GM19468 (cell line): ENCODE measurements around the gene TNFRSF6B.

ENCODE experiments used
- ATAC-seq: cut with Tn5 transposase; IDR thresholded peaks from one replicate; pipeline ENCODE4 v1.9.1; 2021; ENCODE audit warnings: mild to moderate bottlenecking, moderate library complexity, moderate number of reproducible peaks; ENCODE audit not compliant: unreplicated experiment; ENCODE audit errors: extremely low read depth

The TNFRSF6B gene

DNA sequence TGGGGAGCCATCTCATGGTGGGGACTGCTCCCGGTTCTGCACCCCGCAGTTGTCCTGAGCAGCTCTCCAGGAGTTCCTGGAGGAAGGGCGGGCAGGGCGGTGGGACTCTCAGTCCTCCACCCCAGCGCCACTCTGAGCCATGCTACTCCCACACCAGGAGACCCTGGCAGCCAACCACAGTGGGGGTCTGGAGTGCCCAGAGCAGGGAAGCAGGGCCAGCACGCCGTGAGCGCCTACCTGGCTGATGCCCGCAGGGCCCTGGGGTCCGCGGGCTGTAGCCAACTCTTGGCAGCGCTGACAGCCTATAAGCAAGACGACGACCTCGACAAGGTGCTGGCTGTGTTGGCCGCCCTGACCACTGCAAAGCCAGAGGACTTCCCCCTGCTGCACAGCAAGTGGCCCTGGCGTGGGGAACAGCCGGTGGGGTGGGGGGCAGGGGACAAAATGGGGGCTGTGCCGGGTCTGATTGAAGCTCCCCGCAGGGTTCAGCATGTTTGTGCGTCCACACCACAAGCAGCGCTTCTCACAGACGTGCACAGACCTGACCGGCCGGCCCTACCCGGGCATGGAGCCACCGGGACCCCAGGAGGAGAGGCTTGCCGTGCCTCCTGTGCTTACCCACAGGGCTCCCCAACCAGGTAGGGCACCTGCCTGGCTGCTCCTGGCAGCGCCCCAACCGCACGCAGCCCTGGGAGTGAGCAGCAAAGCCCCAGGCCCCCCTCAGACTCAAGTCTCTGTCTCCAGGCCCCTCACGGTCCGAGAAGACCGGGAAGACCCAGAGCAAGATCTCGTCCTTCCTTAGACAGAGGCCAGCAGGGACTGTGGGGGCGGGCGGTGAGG, 1.6 kb upstream of the TNFRSF6B start:
- ATAC-seq, result no peak

- ATAC-seq, result no peak
Measured at GRCh38 chr20:63695424-63696305, 787 bp upstream of the TNFRSF6B start.

DNA sequence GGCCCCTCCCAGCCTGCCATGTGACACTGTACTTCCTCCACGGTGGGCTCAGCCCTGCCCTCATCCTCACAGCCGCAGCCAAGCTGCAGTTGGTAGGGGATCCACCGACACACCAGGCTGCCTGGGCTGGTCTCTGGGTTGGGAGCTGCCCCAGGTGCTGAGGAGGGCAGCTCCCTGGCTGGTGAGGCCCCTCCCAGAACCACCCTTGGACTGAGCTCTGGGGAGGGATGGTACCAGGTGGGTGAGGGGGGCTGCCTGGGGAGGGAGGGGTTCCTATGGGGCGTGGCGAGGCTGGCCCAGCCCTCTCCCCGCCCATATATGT, 185 bp upstream of the TNFRSF6B start:
- no peak for ATAC-seq

DNA sequence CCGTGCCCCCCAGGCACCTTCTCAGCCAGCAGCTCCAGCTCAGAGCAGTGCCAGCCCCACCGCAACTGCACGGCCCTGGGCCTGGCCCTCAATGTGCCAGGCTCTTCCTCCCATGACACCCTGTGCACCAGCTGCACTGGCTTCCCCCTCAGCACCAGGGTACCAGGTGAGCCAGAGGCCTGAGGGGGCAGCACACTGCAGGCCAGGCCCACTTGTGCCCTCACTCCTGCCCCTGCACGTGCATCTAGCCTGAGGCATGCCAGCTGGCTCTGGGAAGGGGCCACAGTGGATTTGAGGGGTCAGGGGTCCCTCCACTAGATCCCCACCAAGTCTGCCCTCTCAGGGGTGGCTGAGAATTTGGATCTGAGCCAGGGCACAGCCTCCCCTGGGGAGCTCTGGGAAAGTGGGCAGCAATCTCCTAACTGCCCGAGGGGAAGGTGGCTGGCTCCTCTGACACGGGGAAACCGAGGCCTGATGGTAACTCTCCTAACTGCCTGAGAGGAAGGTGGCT, 960 bp downstream of the TNFRSF6B start:
- no peak for ATAC-seq

DNA sequence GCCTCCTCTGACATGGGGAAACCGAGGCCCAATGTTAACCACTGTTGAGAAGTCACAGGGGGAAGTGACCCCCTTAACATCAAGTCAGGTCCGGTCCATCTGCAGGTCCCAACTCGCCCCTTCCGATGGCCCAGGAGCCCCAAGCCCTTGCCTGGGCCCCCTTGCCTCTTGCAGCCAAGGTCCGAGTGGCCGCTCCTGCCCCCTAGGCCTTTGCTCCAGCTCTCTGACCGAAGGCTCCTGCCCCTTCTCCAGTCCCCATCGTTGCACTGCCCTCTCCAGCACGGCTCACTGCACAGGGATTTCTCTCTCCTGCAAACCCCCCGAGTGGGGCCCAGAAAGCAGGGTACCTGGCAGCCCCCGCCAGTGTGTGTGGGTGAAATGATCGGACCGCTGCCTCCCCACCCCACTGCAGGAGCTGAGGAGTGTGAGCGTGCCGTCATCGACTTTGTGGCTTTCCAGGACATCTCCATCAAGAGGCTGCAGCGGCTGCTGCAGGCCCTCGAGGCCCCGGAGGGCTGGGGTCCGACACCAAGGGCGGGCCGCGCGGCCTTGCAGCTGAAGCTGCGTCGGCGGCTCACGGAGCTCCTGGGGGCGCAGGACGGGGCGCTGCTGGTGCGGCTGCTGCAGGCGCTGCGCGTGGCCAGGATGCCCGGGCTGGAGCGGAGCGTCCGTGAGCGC, 1.6 kb downstream of the TNFRSF6B start:
- no peak for ATAC-seq

- ATAC-seq, result no peak
Measured at GRCh38 chr20:63698739-63699465, 2.5 kb downstream of the TNFRSF6B start.

GRCh38 chr20:63699466-63700198, 3.2 kb downstream of the TNFRSF6B start:
- ATAC-seq, result no peak

GRCh38 chr20:63700199-63701050, 4.0 kb downstream of the TNFRSF6B start:
- no peak for ATAC-seq

DNA sequence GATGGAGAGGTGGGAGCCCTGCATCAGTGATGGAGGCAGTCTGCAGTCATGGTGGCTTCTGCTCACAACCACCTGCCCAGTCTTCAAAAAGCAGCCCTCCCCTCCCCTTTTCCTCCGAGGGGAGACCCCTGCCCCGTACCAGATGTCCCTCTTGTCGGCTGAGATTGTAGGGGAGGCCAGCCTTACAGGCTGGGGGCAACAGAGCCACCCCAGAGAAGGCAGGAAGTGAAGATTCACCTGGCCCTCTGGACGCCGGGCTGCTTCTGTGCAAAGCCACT, 4.5 kb downstream of the TNFRSF6B start:
- no peak for ATAC-seq

DNA sequence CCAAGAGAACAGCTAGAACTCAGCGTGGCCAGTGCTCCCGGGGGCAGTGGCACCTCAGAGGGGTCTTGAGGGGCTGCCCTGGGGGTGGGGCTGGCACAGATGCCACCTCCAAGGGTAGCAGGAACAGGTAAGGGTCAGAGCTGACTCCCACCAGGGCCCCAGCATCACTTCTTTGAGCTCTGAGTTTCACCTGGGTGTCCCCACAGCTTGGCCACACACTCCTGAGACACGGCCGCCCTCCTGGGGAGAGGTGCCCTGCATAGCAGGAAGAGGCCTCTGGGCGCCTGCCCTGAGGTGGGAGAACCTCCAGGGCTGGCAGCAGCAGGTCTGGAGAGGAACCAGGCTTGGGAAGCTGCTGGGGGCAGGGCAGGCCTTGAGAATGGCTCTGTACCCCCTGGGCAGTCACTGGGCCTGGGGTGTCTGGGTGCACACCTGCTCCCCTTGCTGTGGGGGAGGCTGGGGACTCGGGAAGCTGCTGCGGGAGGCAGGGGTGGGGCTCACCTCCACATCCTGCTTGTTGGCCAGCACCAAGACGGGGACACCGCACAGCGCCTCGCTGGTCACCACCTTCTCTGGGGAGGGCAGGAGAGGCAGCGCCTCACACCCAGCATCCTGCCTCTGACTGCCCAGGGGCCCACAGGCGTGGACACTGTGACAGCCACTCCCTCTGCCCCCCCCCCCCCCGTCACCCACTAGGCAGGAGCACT, 5.0 kb downstream of the TNFRSF6B start:
- no peak for ATAC-seq

DNA sequence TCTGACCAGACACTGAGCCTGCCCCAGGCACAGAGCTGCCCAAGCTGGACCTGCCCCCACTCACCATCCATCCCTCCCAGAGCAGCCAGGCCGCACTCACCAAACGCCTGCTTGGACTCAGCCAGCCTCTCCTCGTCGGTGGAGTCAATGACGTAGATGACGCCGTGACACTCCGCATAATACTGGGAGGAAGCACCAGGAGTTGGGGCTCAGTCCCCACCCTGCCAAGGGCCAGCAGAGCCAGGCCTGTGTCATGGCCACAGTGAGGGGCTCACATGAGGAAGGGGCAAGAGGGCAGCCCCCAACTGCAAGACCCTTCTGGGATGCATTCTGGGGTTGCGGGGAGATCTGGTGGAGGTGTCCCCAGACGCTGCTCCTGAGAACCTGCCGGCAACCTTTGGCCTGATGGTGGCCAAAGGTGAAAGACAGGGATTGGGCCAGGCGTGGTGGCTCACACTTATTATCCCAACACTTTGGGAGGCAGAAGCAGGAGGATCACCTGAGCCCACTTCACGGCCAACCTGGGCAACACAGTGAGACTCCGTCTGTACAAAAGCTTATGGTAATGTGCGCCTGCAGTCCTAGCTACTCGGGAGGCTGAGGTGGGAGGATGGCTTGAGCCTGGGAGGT, 5.7 kb downstream of the TNFRSF6B start:
- ATAC-seq, result no peak

- ATAC-seq, result no peak
Measured at GRCh38 chr20:63702751-63703470, 6.5 kb downstream of the TNFRSF6B start.

DNA sequence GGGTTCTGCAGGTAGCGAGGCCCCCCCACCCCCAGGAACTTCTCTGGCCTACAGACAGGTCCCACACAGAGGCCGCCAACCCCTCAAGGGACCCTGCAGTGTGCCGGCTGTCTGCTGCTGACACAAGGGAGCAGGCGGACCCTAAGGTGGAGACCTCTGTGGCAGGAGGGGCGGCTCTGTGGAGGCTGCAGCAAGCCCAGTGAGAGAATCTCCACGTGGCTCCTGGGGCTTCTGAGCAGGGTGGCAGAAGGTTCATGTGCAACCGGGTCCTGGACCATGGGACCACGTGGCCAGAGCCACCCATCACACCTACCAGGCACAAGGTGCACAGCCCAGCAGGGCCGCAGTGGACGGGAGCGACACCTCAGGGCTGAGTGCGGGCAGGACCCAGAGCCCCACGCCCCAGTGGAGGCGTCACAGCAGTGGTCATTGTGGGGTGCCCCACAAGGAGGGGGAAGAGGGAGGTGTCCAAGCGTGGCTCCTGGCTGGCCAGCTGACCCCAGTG, 7.1 kb downstream of the TNFRSF6B start:
- ATAC-seq, result no peak

DNA sequence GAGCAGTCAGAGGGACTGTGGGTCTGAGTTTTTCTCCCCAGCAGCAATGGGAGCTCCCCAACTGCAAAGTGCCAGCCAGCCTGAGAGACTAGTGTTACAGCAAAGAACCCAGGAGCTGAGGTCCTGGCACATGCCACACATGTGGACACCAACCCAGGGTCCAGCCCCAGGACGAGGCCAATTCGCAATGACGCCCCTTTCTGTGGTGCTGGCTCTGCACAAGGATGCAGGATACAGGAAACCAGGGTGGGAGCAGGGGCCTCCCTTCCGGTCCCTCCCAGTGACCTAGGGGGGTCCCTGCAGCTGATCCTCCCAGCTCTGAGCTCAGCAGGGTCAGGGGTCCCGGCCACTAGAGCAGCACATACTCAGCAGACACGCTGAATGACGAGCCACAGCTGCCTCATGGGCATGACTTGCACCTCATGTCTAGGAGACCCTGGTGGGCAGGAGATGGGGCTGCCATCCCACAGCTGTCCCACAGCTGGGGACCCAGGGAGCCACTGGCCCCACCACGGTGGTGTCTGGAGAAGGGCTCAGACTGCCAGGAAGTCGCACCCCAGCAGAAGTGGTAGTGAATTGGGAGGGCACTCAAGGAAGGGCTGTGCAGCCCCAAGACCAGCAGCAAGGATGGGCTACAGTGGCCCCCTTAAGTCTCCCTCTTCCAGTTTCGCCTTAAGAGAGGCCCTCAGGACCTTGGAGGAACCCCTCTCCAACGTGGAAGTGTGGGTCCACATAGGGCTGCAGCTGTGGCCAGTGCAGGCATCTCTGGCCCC, 7.7 kb downstream of the TNFRSF6B start:
- no peak for ATAC-seq

DNA sequence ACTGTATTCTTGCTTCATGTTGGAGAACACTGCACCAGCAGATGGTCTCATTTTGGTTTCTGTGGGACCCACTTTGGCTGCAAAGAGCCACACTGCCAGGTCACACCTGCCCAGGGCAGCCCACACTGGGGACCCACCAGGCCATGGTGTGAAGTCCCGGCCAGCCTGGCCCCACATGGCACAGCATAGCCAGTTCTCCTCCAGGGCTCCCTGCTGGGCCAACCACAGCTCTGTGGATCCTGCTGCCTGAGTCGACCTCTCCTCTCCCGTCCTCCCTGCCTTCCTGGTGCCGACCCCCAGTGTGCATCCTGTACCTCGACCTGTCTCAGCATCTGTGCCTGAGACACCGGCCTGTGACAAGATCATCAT, 8.3 kb downstream of the TNFRSF6B start:
- no peak for ATAC-seq
